HG03175 (cell line): ENCODE data around the gene DNMT3L.

Source experiments
- ATAC-seq: cut with Tn5 transposase; IDR thresholded peaks from one replicate; pipeline ENCODE4 v1.9.1; 2021; ENCODE audit warnings: mild to moderate bottlenecking, moderate library complexity; ENCODE audit not compliant: unreplicated experiment

The DNMT3L gene

GRCh38 chr21:44279354-44280260 is 17.9 kb upstream of the DNMT3L start:
- no peak for ATAC-seq

GRCh38 chr21:44275041-44275440 is 13.3 kb upstream of the DNMT3L start:
- no peak for ATAC-seq

GRCh38 chr21:44273046-44273445 is 11.3 kb upstream of the DNMT3L start:
- no peak for ATAC-seq

- no peak for ATAC-seq
Measured at GRCh38 chr21:44272284-44272858, 10.7 kb upstream of the DNMT3L start.

- no peak for ATAC-seq
Measured at GRCh38 chr21:44271558-44272283, 10.0 kb upstream of the DNMT3L start.

DNA sequence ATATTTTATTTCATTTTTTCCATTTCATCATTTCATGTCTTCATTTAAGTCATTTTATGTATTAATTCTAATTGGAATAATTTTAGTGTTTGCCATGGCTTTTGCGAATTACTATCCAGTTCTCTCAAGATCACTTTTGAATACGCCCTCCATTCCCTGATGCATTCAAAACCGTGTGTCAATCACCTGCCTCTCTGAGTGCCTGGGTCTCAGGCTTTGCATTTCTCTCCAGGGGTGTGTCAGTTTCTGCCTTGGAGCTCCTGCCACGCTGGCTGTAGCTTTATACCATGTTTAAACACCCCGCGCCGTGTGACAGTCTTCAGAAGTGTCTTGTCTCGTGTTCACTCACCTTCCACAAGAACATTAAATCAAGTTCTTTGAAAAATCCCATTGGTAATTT is 7.4 kb upstream of the DNMT3L start:
- no peak for ATAC-seq

GRCh38 chr21:44267655-44268142 is 6.0 kb upstream of the DNMT3L start:
- no peak for ATAC-seq

DNA sequence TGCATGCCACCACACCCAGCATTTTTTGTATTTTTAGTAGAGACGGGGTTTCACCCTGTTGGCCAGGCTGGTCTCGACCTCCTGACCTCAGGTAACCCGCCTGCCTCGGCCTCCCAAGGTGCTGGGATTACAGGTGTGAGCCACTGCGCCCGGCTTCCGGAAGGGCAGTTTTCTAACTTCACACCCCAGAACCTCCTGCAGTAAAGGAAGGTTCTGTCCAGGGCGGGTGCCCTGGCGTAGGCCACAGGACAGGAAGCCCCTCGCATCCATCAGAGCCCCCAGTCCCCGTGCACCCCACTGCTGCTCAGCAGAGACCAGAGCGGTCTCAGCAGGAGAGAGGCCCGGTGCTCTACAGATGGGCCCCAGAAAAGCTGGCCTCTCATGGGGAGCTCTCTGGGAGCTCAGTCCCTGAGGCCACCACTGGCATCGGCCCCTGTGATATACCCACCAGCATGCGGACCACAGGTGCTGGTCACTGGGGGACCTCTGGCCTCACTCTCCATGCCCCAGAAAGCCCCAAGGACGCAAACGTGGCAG is 4.1 kb upstream of the DNMT3L start:
- no peak for ATAC-seq

- no peak for ATAC-seq
Measured at GRCh38 chr21:44263768-44264167, 2.1 kb upstream of the DNMT3L start.

DNA sequence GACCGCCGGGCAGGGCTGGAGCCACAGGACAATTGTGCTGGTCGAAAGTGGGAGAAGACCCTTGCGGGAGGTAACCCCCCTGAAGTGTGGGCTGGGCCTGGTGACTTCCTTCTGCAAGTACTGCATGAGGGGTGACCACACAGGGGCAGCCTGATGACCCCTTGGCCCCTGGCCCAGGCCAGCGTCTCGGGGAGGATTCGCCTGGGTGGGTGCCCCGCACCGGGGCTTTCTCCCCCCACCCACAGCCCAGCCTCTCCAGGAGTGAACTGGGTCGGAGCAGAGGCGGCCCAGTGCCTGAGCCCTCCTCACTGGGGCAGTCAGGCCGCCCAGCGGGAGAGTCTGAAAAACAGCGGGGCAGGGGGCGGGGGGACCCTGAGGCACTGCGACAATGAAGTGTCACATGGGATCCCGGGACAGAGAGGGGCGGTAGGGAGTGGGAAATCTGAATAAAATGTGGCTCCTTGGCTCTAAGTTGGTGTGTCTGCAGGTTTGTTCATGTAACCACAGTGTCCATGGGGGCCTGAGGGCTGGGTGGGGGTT is 1.6 kb upstream of the DNMT3L start:
- ATAC-seq, result no peak

DNA sequence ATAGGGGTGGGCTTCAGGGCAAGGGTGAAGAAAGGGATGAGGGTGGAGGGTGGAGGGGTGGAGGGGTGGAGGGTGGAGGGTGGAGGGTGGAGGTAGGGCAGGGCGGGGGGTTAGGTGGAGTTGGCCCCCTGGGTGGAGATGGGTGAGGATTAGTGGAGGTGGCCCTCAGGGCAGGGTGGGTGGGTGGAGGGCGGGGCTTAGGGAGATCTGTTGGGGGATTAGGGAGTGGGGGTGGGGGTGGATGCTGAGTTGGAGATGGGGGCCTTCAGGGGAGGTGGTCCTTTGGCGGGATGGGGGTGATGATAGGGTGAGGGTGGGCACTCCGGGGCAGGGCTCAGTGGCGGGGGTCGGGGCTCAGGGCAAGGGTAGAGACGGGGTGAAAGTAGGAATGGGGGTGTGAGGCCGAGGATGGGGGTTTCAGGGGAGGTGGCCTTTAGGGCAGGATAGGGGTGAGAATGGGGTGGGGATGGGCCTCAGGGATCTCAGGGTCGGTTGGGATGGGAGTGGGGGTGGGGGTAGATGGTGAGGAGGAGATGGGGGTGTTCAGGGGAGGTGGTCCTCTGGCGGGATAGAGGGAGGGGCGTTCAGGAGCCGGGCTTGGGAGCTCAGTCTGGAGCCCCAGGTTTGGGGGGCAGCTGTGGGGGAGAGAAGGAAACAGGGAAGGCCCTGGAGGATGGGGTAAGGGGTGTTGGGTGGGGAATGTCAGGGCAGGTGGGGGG is 800 bp upstream of the DNMT3L start:
- ATAC-seq, result no peak

- ATAC-seq, result no peak
Measured at GRCh38 chr21:44260791-44261631, 686 bp downstream of the DNMT3L start.

DNA sequence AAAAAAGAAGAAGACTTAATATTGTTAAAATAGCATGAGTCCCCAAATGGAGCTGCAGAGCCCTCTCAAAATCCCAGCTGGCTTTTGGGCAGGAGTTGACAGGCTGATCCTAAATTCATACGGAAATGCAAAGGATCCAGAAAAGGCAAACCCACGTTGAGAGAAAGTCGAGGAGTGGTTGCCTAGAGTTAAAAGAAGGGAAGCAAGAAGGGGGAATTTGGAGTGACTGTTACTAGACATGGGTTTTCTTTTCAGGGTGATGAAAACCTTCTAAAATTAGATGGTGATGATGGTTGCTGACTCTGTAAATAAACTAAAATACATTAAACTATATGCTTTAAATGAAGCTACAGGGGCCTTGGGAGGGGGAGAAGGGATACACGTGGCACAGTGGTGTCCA is 1.6 kb downstream of the DNMT3L start:
- no peak for ATAC-seq

DNA sequence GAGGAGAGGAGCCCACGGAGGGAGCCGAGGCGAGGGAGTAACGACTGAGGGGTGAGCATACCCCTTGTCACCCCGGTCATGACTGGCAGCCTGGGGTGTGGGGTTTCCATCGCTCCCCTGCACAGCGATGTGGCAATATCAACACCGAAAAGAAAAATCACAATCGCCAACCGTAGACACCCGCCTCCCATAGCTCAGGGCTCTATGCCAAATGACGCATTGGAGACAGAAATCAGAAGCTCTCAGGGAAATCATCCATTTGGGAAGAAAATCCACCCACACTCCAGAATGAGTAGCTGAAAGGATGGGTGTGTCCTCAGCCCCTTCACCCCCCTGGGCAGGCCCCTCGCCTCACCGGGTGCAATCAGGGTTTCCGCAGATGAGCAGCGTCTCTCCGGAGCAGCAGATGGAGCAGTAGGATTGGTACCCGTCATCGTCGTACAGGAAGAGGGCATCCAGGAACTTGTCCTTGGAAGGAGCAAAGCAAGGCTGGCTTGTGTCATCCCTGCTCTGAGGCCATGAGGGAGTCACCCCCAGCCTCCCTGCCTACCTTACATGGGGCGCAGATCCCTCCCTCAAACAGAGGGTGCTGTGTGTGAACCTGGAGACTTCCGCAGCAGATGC is 2.5 kb downstream of the DNMT3L start:
- ATAC-seq, result no peak

DNA sequence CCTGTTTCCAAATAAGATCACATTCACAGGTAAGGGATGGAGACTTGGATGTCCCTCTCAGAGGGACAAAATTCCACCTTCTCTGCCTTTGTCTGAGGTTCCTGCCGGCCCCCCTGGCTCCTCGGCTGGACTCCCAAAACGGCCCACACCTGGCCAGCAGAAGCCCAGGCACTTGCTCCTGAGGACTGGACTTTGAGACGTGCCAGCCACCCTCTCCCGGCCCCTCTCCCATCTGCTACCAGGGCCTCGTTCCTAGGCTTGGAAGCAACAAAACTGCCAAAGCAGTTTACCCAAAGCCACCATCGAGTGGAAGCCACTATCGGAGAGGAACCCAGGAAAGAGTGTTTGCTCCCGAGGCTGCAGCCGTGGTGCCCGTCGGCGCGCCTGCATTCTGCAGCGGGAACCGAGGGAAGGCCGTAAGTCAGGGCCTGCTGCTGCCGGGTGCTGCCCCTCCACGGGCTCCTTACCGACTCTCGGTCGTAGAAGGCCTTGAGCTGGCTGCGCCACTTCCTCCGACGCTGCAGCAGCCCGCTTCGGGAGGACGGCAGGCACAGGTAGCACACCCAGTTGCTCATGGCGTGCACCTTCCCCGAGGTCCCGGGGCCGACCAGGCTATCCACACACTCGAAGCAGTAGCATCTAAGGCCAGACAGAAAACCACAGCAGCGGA is 3.5 kb downstream of the DNMT3L start:
- ATAC-seq, result no peak

DNA sequence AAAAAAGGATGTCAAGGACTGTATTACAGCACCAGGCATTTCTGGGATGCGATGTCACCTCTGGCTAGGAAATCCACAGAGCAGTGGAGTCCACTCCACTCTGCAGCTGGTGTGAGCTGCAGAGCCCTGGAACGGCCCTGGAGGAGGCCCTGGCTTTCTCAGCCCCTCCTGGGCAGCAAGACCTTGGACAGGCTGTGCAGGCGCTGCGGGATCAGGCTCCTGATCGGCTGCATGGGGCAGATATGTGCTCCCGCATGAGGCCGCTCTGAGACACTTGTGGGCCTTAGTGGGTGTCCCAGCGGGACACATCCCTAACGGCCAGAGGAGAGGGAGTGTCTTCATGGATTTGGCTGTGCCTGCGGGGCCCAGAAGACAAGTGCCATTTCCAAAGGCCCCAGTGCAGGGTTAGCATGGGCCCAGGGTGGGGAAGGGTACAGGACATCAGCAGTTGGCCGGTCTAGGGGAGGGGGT is 6.2 kb downstream of the DNMT3L start:
- ATAC-seq, result no peak

DNA sequence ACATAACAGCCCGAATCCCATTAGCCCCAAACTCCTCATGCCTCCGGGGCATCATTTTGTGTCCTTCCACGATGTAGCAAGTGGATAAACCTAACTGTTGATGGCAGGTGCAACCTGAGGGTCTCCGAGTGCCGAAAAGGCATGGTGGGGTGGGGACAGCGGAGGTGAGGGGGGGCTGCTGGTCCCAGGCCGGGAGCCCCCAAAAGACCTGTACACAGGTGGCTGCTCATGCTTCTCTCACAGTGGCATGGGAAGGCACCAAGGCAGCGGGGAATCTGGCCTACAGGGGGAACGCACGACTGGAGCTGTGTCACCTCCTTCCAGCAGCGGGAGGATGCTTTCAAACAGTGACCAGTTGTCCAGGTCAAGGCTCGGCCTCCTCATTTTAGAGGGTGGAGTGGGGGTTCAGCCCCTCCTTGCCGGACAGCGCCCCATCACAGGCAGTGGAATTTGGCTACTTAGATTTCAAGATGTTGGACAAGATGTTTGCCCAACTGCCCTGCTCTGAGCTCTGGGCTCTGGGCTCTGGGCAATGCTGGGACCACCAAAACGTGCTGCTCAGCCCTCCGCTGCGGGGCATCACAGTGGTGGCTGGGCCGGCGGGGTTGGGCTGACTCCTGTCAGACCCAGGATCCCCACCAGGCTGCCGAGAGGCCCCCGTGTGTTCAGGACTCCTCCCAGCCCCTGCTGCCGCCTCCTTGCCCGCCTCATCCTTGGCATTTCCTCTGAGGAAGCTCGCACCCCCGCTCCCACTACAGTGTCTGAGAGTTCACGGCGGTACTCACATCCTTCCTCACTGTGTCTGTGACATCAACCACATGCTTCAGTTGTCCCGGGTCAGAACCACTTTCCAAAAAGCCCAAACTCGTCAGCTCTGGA is 7.6 kb downstream of the DNMT3L start:
- no peak for ATAC-seq
